ENCODE data around the gene SCAMP4. TPM values are rescaled to one million over a fixed set of nuclear protein-coding genes. Genes with fewer than 3 reads are reported as not detected.

SCAMP4 gene
- total and polyA plus RNA-seq, 2 of the 13 experiments (the other 11 are each of a cell fraction or from before 2014, with no cell fraction given) = 10.7 to 13.7 TPM

DNA sequence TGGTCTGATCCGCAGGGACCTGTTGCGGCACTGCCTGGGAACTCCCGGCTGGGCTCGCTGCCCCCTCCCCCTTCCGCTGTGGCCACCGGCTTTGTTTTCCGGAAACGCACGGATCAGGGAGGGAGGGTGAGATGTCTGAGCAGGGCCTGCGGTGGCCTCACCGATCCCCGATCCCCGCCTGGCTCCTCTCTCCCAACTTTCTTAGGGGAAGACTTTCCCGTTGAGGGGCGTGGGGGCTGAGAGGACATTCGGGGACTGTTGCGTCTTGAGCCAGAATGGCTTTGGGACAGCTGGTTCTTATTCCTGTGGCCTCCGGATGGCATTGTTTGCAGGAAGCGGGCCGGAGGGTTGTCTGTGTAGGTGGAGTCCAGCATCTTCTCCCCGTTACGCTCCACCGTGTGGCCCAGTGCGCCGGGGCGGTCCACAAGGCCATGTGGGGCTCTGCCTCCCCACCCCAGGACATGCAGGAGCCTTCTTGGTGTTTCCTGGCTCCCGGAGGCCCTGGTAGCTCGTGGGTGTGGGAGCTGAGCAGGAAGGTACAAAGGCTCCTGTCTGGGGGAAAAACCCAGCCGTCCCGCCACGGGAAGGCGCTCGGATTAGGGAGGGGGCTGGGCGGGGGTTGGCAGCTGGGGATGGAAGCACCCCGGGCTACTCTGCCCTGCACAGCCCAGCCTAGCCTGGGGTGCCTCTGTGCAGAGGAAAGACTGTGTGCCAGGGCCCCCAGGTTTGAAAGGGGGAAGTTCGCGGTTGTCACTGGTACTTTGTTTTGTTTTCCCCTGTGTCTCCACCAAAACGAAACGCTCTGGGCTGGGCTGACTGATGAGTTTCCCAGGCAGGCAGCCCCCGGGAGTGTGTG, 37.1 kb downstream of the SCAMP4 start (continued):
- no peak for TF ChIP-seq FOXC1 (CRISPR knock-in tag; IDR thresholded peaks at IDR 0.05; ENCODE audit: borderline replicate concordance)
- no peak for TF ChIP-seq ZNF615 (CRISPR knock-in tag; IDR thresholded peaks at IDR 0.05; ENCODE audit: borderline replicate concordance)
- TF ChIP-seq KDM5A (IDR thresholded peaks at IDR 0.05; ENCODE audit: borderline replicate concordance, low read length) = peak; percentile 56; the same call in 1 of the 2 replicates
- TF ChIP-seq ZNF780A (CRISPR knock-in tag; IDR thresholded peaks at IDR 0.05) = peak; percentile 45; the same call in 1 of the 2 replicates
- no peak for TF ChIP-seq ZNF446 (CRISPR knock-in tag; IDR thresholded peaks at IDR 0.05)
- TF ChIP-seq, protein P1, sequence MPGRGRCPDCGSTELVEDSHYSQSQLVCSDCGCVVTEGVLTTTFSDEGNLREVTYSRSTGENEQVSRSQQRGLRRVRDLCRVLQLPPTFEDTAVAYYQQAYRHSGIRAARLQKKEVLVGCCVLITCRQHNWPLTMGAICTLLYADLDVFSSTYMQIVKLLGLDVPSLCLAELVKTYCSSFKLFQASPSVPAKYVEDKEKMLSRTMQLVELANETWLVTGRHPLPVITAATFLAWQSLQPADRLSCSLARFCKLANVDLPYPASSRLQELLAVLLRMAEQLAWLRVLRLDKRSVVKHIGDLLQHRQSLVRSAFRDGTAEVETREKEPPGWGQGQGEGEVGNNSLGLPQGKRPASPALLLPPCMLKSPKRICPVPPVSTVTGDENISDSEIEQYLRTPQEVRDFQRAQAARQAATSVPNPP (CRISPR knock-in tag; IDR thresholded peaks at IDR 0.05) = no peak
- TF ChIP-seq ZNF619 (CRISPR knock-in tag; IDR thresholded peaks at IDR 0.05) = 0 out of 2 replicates have a peak, but pooled peaks have one; percentile 19
- TF ChIP-seq ZNF570 (CRISPR knock-in tag; IDR thresholded peaks at IDR 0.05; ENCODE audit: borderline replicate concordance) = no peak
- TF ChIP-seq ZNF263 (CRISPR knock-in tag; IDR thresholded peaks at IDR 0.05) = 0 out of 2 replicates have a peak, but pooled peaks have one; percentile 50
- TF ChIP-seq, protein P2, sequence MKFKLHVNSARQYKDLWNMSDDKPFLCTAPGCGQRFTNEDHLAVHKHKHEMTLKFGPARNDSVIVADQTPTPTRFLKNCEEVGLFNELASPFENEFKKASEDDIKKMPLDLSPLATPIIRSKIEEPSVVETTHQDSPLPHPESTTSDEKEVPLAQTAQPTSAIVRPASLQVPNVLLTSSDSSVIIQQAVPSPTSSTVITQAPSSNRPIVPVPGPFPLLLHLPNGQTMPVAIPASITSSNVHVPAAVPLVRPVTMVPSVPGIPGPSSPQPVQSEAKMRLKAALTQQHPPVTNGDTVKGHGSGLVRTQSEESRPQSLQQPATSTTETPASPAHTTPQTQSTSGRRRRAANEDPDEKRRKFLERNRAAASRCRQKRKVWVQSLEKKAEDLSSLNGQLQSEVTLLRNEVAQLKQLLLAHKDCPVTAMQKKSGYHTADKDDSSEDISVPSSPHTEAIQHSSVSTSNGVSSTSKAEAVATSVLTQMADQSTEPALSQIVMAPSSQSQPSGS (CRISPR knock-in tag; IDR thresholded peaks at IDR 0.05) = peak; percentile 38; the same call in 1 of the 2 replicates
- no peak for TF ChIP-seq ZNF230 (CRISPR knock-in tag; IDR thresholded peaks at IDR 0.05)
- TF ChIP-seq, protein P3, sequence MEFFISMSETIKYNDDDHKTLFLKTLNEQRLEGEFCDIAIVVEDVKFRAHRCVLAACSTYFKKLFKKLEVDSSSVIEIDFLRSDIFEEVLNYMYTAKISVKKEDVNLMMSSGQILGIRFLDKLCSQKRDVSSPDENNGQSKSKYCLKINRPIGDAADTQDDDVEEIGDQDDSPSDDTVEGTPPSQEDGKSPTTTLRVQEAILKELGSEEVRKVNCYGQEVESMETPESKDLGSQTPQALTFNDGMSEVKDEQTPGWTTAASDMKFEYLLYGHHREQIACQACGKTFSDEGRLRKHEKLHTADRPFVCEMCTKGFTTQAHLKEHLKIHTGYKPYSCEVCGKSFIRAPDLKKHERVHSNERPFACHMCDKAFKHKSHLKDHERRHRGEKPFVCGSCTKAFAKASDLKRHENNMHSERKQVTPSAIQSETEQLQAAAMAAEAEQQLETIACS (CRISPR knock-in tag; IDR thresholded peaks at IDR 0.05) = no peak
- peak; percentile 62 for TF ChIP-seq KAT8 (CRISPR knock-in tag; IDR thresholded peaks at IDR 0.05)
- no peak for TF ChIP-seq MAFF (IDR thresholded peaks at IDR 0.05; ENCODE audit: low read depth, low read length)
- TF ChIP-seq PAWR (CRISPR knock-in tag; IDR thresholded peaks at IDR 0.05; ENCODE audit: borderline replicate concordance) = 0 out of 2 replicates have a peak, but pooled peaks have one; percentile 59
- peak; percentile 90 for TF ChIP-seq HNRNPLL (IDR thresholded peaks at IDR 0.05; ENCODE audit: low read depth, low read length, poor library complexity, severe bottlenecking)
- 0 out of 2 replicates have a peak, but pooled peaks have one; percentile 46 for TF ChIP-seq ZBTB38 (CRISPR knock-in tag; IDR thresholded peaks at IDR 0.05)
- no peak for TF ChIP-seq DR1 (CRISPR knock-in tag; IDR thresholded peaks at IDR 0.05)
- TF ChIP-seq, protein P4, sequence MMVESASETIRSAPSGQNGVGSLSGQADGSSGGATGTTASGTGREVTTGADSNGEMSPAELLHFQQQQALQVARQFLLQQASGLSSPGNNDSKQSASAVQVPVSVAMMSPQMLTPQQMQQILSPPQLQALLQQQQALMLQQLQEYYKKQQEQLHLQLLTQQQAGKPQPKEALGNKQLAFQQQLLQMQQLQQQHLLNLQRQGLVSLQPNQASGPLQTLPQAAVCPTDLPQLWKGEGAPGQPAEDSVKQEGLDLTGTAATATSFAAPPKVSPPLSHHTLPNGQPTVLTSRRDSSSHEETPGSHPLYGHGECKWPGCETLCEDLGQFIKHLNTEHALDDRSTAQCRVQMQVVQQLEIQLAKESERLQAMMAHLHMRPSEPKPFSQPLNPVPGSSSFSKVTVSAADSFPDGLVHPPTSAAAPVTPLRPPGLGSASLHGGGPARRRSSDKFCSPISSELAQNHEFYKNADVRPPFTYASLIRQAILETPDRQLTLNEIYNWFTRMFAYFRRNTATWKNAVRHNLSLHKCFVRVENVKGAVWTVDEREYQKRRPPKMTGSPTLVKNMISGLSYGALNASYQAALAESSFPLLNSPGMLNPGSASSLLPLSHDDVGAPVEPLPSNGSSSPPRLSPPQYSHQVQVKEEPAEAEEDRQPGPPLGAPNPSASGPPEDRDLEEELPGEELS (CRISPR knock-in tag; IDR thresholded peaks at IDR 0.05) = peak; percentile 54
- peak; percentile 57; the same call in 1 of the 2 replicates for TF ChIP-seq ELF4 (CRISPR knock-in tag; IDR thresholded peaks at IDR 0.05; ENCODE audit: borderline replicate concordance)
- TF ChIP-seq SNAI1 (CRISPR knock-in tag; IDR thresholded peaks at IDR 0.05; ENCODE audit: borderline replicate concordance) = no peak
- TF ChIP-seq ZNF607 (CRISPR knock-in tag; IDR thresholded peaks at IDR 0.05; ENCODE audit: borderline replicate concordance) = no peak
- 0 out of 2 replicates have a peak, but pooled peaks have one; percentile 67 for TF ChIP-seq PAX8 (CRISPR knock-in tag; IDR thresholded peaks at IDR 0.05; ENCODE audit: borderline replicate concordance)

Data from HepG2 (cell line).